Caco-2 (cell line): ENCODE measurements around the gene LRRC38. TPM values are rescaled to one million over a fixed set of nuclear protein-coding genes. Genes with fewer than 3 reads are reported as not detected.

Experiments used
- BruUV-seq: library from RNA; stranded (reverse); fragments of 400-500 nt; replicated peaks from 2 replicates; lab custom pipeline; 2021; lab: Mats Ljungman, UMichigan
- CTCF ChIA-PET: fragments of 300-600 bp; sonication (Branson Sonifier 250); formaldehyde crosslinking; loops from one replicate; lab custom pipeline; 2022; ENCODE audit warnings: antibody characterized with exemption; lab: Charles Lee
- POLR2A ChIA-PET: fragments of 300-600 bp; sonication (Branson Sonifier 250); formaldehyde crosslinking; loops from one replicate; lab custom pipeline; 2022; ENCODE audit warnings: antibody characterized with exemption; lab: Charles Lee
- DNase-seq, 2 experiments: peaks; one replicate each; pipeline versions ENCODE4 v3.0.0 to v3.0.0-alpha.2; 2020 to 2022
- H3K27me3 ChIP-seq: replicated peaks from 2 replicates; pipeline ENCODE4 v1.6.0; 2011; ENCODE audit warnings: low read length; ENCODE audit not compliant: control insufficient read depth, insufficient read depth
- H3K36me3 ChIP-seq: 2 replicates; pipeline ENCODE4 v1.5.1; 2011; ENCODE audit warnings: low read length; ENCODE audit not compliant: control insufficient read depth, insufficient read depth
- H3K4me1 ChIP-seq: fragments of 250-450 bp; sonication (Bioruptor Pico); 2 replicates; pipeline ENCODE4 v1.5.1; 2020; ENCODE audit warnings: mild to moderate bottlenecking
- H3K4me3 ChIP-seq: 2 replicates; pipeline ENCODE4 v1.5.1; 2011; ENCODE audit warnings: low read depth, mild to moderate bottlenecking, control low read depth, low read length
- H3K9me3 ChIP-seq: fragments of 250-450 bp; sonication (Bioruptor Pico); 2 replicates; pipeline ENCODE4 v1.5.1; 2020; ENCODE audit warnings: mild to moderate bottlenecking, moderate library complexity
- H3K27ac Mint-ChIP-seq: one replicate; pipeline ENCODE4 v1.8.0; 2022; ENCODE audit warnings: mixed read lengths; ENCODE audit not compliant: unreplicated experiment
- H3K27me3 Mint-ChIP-seq: one replicate; pipeline ENCODE4 v1.8.0; 2022; ENCODE audit warnings: mixed read lengths; ENCODE audit not compliant: insufficient read depth, unreplicated experiment
- H3K36me3 Mint-ChIP-seq: one replicate; pipeline ENCODE4 v1.8.0; 2022; ENCODE audit warnings: mild to moderate bottlenecking, mixed read lengths; ENCODE audit not compliant: insufficient read depth, unreplicated experiment
- H3K4me1 Mint-ChIP-seq: one replicate; pipeline ENCODE4 v1.8.0; 2022; ENCODE audit warnings: low read depth, mixed read lengths; ENCODE audit not compliant: unreplicated experiment
- H3K4me3 Mint-ChIP-seq: one replicate; pipeline ENCODE4 v1.8.0; 2022; ENCODE audit warnings: mild to moderate bottlenecking, moderate library complexity, mixed read lengths; ENCODE audit not compliant: unreplicated experiment
- H3K9me3 Mint-ChIP-seq: one replicate; pipeline ENCODE4 v1.8.0; 2022; ENCODE audit warnings: mixed read lengths; ENCODE audit not compliant: unreplicated experiment
- CTCF ChIP-seq, 2 experiments: fragments of 200-600 bp in 1 of 2; IDR thresholded peaks; 1 replicate in 1 of 2; 2 replicates in 1 of 2; pipeline versions ENCODE4 v1.5.1 to v1.8.0; 2011 to 2022; ENCODE audit warnings: antibody characterized with exemption in 1 of 2, control low read depth in 1 of 2, inconsistent platforms in 1 of 2, low read depth in 1 of 2, low read length in 1 of 2, mild to moderate bottlenecking in 1 of 2, moderate library complexity in 1 of 2; ENCODE audit not compliant: insufficient read depth in 1 of 2, severe bottlenecking in 1 of 2, unreplicated experiment in 1 of 2
- intact Hi-C: fragments of 100-400 bp; cut with micrococcal nuclease; formaldehyde crosslinking; loops from one replicate; pipeline ENCODE4 v1.10.0; 2022; ENCODE audit not compliant: unreplicated experiment
- total RNA-seq: library from RNA; stranded (reverse); gene quantifications from 2 replicates; pipeline ENCODE4 v1.2.3, GENCODE V29; 2022

LRRC38 gene
- total RNA-seq, 1 experiment from 2014 or later = not detected

- Histone ChIP-seq H3K4me3 (no peak overlapping the region), H3K9me3 (no peaks in the 10 kb centered on the region), H3K4me1 (no peaks in the 10 kb centered on the region), H3K36me3 (no peaks in the 10 kb centered on the region), H3K27me3 (no peaks in the 10 kb centered on the region)
- no TSS peak for BruUV-seq
- H3K4me3 Mint-ChIP-seq = no peak overlapping the region
- H3K4me1 Mint-ChIP-seq = peaks cover 7% of the 10 kb centered on the region
- H3K36me3 Mint-ChIP-seq = no peaks in the 10 kb centered on the region
- DNase-seq = no peak
- no peaks in the 10 kb centered on the region for H3K27me3 Mint-ChIP-seq
- TF ChIP-seq CTCF (IDR thresholded peaks at IDR 0.05; ENCODE audit: insufficient read depth in 1 of 2, low read depth in 1 of 2, low read length in 1 of 2, severe bottlenecking in 1 of 2, unreplicated experiment in 1 of 2) = no peak
- no peak overlapping the region for H3K27ac Mint-ChIP-seq
- intact Hi-C loops = no loop called here
- peaks cover 9% of the 10 kb centered on the region for H3K9me3 Mint-ChIP-seq
- ChIA-PET CTCF (no interaction called here), POLR2A (no interaction called here)
Observed at GRCh38 chr1:13461977-13462376, 51.8 kb downstream of the LRRC38 start.

GRCh38 chr1:13456904-13457532, 56.8 kb downstream of the LRRC38 start:
- ChIA-PET CTCF (no interaction called here), POLR2A (no interaction called here)
- BruUV-seq = no TSS peak
- H3K36me3 Mint-ChIP-seq = no peaks in the 10 kb centered on the region
- no peak for TF ChIP-seq CTCF (IDR thresholded peaks at IDR 0.05; ENCODE audit: insufficient read depth in 1 of 2, low read depth in 1 of 2, low read length in 1 of 2, severe bottlenecking in 1 of 2, unreplicated experiment in 1 of 2)
- peaks cover 7% of the 10 kb centered on the region for H3K4me1 Mint-ChIP-seq
- H3K9me3 ChIP-seq = no peaks in the 10 kb centered on the region
- no peaks in the 10 kb centered on the region for H3K4me1 ChIP-seq
- peaks cover 12% of the 10 kb centered on the region for H3K9me3 Mint-ChIP-seq
- no peak overlapping the region for H3K4me3 Mint-ChIP-seq
- intact Hi-C loops = no loop called here
- no peaks in the 10 kb centered on the region for H3K27me3 ChIP-seq
- no peak for DNase-seq
- no peak overlapping the region for H3K27ac Mint-ChIP-seq
- no peaks in the 10 kb centered on the region for H3K27me3 Mint-ChIP-seq
- no peak overlapping the region for H3K4me3 ChIP-seq
- no peaks in the 10 kb centered on the region for H3K36me3 ChIP-seq

GRCh38 chr1:13451399-13451965, 62.3 kb downstream of the LRRC38 start:
- H3K36me3 Mint-ChIP-seq = no peaks in the 10 kb centered on the region
- BruUV-seq = no TSS peak
- no peak for DNase-seq
- POLR2A ChIA-PET = no interaction called here
- no peak overlapping the region for H3K4me3 Mint-ChIP-seq
- H3K4me1 Mint-ChIP-seq = no peaks in the 10 kb centered on the region
- CTCF ChIA-PET = no interaction called here
- H3K9me3 Mint-ChIP-seq = no peaks in the 10 kb centered on the region
- intact Hi-C loops = no loop called here
- H3K27me3 Mint-ChIP-seq = no peaks in the 10 kb centered on the region
- Histone ChIP-seq H3K4me1 (no peaks in the 10 kb centered on the region), H3K27me3 (no peaks in the 10 kb centered on the region), H3K9me3 (no peaks in the 10 kb centered on the region), H3K36me3 (no peaks in the 10 kb centered on the region), H3K4me3 (no peak overlapping the region)
- TF ChIP-seq CTCF (IDR thresholded peaks at IDR 0.05; ENCODE audit: insufficient read depth in 1 of 2, low read depth in 1 of 2, low read length in 1 of 2, severe bottlenecking in 1 of 2, unreplicated experiment in 1 of 2) = no peak
- H3K27ac Mint-ChIP-seq = no peak overlapping the region
